ENCODE measurements around the gene ASCL5. TPM values are rescaled to one million over a fixed set of nuclear protein-coding genes. Genes with fewer than 3 reads are reported as not detected.

The ASCL5 gene
- total RNA-seq, 1 experiment from 2014 or later, result not detected

DNA sequence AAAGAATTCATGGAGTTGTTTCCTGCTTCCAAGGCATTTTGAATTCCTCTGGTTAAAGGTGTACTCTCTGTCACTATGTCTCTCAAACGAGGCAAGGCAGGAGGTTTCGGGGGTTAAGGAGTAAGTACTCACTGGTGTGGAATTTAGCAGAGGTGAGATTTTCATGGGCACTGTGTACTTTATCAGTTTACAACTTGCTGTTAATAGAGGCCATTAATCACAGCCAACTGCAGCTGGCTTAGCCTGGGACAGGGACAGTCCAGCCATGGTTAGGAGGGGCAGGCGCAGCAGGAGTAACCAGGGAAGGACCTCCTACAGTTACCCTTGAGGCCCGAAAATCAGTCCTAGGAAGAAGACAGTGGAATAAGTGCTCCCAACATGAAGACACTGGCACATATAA lies 45.3 kb upstream of the ASCL5 start:
- BruUV-seq (replicated peaks), result no TSS peak
- Histone ChIP-seq H3K36me3 (ENCODE audit: control insufficient read depth, insufficient read depth, low read length) (no peaks in the 10 kb centered on the region), H3K9me3 (ENCODE audit: control insufficient read depth, insufficient read depth, low read depth, low read length) (no peaks in the 10 kb centered on the region), H3K27me3 (ENCODE audit: control insufficient read depth, insufficient read depth, low read length) (no peaks in the 10 kb centered on the region), H3K4me3 (ENCODE audit: low read depth in 2 of 2, low read length in 2 of 2) (no peak overlapping the region), H3K4me1 (ENCODE audit: control insufficient read depth, insufficient read depth, low read length) (peaks cover 8% of the 10 kb centered on the region), H3K27ac (ENCODE audit: low read length) (no peak overlapping the region)
- DNase-seq (ENCODE audit: low read depth, low spot score) (no peak), ATAC-seq (no peak)
- TF ChIP-seq SIN3A (IDR thresholded peaks at IDR 0.05; ENCODE audit: borderline replicate concordance, insufficient read depth, low read depth, low read length), result no peak
- TF ChIP-seq, protein P1, sequence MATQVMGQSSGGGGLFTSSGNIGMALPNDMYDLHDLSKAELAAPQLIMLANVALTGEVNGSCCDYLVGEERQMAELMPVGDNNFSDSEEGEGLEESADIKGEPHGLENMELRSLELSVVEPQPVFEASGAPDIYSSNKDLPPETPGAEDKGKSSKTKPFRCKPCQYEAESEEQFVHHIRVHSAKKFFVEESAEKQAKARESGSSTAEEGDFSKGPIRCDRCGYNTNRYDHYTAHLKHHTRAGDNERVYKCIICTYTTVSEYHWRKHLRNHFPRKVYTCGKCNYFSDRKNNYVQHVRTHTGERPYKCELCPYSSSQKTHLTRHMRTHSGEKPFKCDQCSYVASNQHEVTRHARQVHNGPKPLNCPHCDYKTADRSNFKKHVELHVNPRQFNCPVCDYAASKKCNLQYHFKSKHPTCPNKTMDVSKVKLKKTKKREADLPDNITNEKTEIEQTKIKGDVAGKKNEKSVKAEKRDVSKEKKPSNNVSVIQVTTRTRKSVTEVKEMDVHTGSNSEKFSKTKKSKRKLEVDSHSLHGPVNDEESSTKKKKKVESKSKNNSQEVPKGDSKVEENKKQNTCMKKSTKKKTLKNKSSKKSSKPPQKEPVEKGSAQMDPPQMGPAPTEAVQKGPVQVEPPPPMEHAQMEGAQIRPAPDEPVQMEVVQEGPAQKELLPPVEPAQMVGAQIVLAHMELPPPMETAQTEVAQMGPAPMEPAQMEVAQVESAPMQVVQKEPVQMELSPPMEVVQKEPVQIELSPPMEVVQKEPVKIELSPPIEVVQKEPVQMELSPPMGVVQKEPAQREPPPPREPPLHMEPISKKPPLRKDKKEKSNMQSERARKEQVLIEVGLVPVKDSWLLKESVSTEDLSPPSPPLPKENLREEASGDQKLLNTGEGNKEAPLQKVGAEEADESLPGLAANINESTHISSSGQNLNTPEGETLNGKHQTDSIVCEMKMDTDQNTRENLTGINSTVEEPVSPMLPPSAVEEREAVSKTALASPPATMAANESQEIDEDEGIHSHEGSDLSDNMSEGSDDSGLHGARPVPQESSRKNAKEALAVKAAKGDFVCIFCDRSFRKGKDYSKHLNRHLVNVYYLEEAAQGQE (IDR thresholded peaks at IDR 0.05; ENCODE audit: insufficient read depth in 1 of 2, low read depth in 2 of 2, low read length in 1 of 2), result no peak
- no peak for TF ChIP-seq POLR2AphosphoS5 (IDR thresholded peaks at IDR 0.05; ENCODE audit: low read depth, low read length)
- TF ChIP-seq, protein P2, sequence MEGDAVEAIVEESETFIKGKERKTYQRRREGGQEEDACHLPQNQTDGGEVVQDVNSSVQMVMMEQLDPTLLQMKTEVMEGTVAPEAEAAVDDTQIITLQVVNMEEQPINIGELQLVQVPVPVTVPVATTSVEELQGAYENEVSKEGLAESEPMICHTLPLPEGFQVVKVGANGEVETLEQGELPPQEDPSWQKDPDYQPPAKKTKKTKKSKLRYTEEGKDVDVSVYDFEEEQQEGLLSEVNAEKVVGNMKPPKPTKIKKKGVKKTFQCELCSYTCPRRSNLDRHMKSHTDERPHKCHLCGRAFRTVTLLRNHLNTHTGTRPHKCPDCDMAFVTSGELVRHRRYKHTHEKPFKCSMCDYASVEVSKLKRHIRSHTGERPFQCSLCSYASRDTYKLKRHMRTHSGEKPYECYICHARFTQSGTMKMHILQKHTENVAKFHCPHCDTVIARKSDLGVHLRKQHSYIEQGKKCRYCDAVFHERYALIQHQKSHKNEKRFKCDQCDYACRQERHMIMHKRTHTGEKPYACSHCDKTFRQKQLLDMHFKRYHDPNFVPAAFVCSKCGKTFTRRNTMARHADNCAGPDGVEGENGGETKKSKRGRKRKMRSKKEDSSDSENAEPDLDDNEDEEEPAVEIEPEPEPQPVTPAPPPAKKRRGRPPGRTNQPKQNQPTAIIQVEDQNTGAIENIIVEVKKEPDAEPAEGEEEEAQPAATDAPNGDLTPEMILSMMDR (IDR thresholded peaks at IDR 0.05), result no peak
- no peak for TF ChIP-seq TCF7L2 (IDR thresholded peaks at IDR 0.05; ENCODE audit: low read depth, low read length)
- ChIA-PET CTCF (interaction anchor here (0.7 kb wide), 1 partner anchor 24 kb away, joined by 6 read pairs; no protein-coding TSS in a partner anchor), POLR2A (no interaction called here)
- in situ Hi-C loops (cut with HindIII; ENCODE audit: low pct_unique_long_range_greater_than_20kb, low sequenced_read_pairs) (no loop called here), intact Hi-C loops (cut with micrococcal nuclease; ENCODE audit: unreplicated experiment) (no loop called here)

DNA sequence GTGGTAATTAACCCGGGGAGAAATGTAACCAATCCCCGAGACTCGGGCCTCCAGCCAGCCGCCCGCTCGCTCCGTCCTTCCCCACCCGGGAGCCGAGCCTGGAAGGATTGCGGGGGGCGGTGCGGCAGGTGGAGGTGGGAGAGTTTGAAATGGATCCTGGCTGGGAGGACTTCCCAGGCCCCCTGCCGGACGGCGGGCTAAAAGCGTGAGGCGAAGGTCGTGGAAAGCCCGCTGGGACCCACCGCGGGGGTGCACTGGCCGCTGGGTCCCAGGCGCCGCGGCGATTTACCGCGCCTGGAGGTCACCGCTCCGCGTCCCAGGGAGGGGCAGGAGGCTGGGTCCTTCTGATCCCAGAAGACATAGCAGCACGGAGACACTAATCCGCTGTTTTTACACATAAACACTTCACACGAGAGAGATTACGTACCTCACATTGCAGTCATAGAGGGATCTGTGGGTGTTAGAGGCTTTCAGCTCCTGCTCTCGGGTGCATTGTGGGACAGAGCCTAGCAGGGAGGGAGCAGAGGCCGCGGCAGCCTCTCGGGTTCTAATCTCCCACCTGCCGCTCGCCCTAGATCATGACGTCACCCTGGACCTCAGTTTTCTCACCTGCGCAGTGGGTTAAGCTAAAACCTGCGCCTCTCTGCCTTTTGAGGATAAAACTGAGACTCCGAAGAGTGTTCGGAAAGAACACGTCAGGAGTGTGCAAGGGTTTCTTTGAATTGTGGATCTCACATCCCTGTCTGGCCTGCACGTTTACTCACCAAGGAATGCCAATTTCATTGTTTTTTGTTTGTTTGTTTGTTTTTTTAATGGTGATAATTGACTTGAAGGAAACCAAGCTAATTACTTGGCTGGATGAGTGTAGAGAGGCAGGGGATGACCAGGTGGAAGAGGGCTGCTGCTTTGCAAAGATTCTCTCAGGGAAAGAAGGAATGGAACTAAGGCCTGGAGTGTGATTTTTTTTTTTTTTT lies 44.4 kb upstream of the ASCL5 start:
- in situ Hi-C loops (cut with HindIII; ENCODE audit: low pct_unique_long_range_greater_than_20kb, low sequenced_read_pairs) (no loop called here), intact Hi-C loops (cut with micrococcal nuclease; ENCODE audit: unreplicated experiment) (no loop called here)
- no peak for DNase-seq (ENCODE audit: low read depth, low spot score)
- BruUV-seq (replicated peaks), result no TSS peak
- ChIA-PET CTCF (interaction anchor here (0.6 to 0.7 kb wide), 4 partner anchors 19 to 385 kb away, joined by 3 to 6 read pairs (median 6); no protein-coding TSS in a partner anchor), POLR2A (no interaction called here)
- no peaks in the 10 kb centered on the region for H3K36me3 ChIP-seq (ENCODE audit: control insufficient read depth, insufficient read depth, low read length)
- no peaks in the 10 kb centered on the region for H3K9me3 ChIP-seq (ENCODE audit: control insufficient read depth, insufficient read depth, low read depth, low read length)
- H3K27ac ChIP-seq (ENCODE audit: low read length), result peak overlapping the region; percentile 77
- H3K27me3 ChIP-seq (ENCODE audit: control insufficient read depth, insufficient read depth, low read length), result no peaks in the 10 kb centered on the region
- peaks cover 10% of the 10 kb centered on the region for H3K4me1 ChIP-seq (ENCODE audit: control insufficient read depth, insufficient read depth, low read length)
- TF ChIP-seq, protein P2 (IDR thresholded peaks at IDR 0.05), result peak; percentile 59; the same call in 1 of the 2 replicates
- no peak for TF ChIP-seq POLR2AphosphoS5 (IDR thresholded peaks at IDR 0.05; ENCODE audit: low read depth, low read length)
- peak overlapping the region; percentile 69 to 70 for H3K4me3 ChIP-seq (ENCODE audit: low read depth in 2 of 2, low read length in 2 of 2)
- peak; percentile 77 for ATAC-seq

Measured in Panc1 (cell line).